ENCODE data around the gene PTPRM. TPM values are rescaled to one million over a fixed set of nuclear protein-coding genes. Genes with fewer than 3 reads are reported as not detected.
"Not testable (repeated sequence)": the region's sequence is repeated elsewhere in the genome, so short reads cannot be mapped to it uniquely, and the experiment has no call there.

The PTPRM gene
- total and polyA plus RNA-seq, 3 donors from 2014 or later, result 76.4 to 101 (median 94.6) TPM

- Histone ChIP-seq H3K27ac (no peak overlapping the region), H3K9me3 (no peaks in the 10 kb centered on the region), H3K27me3 (no peaks in the 10 kb centered on the region), H3K4me1 (no peaks in the 10 kb centered on the region), H3K36me3 (ENCODE audit: low read depth, missing control alignments) (no peaks in the 10 kb centered on the region), H3K4me3 (no peak overlapping the region)
- no peak for DNase-seq
- intact Hi-C loops (cut with DNase I; ENCODE audit: low total_unique reads), result no loop called here
- 74 to 78% methylated on average over 14 of the region's 14 CpGs for WGBS, 2 donors
- TF ChIP-seq POLR2A (IDR thresholded peaks at IDR 0.05) (no peak), CTCF (IDR thresholded peaks at IDR 0.05) (no peak)
Measured at GRCh38 chr18:8435376-8435775, 868.3 kb downstream of the PTPRM start.

GRCh38 chr18:8439055-8439454, 871.9 kb downstream of the PTPRM start:
- H3K4me1 ChIP-seq, result peaks cover 3% of the 10 kb centered on the region
- TF ChIP-seq POLR2A (IDR thresholded peaks at IDR 0.05), result no peak
- TF ChIP-seq CTCF (IDR thresholded peaks at IDR 0.05), result no peak
- no peaks in the 10 kb centered on the region for H3K36me3 ChIP-seq (ENCODE audit: low read depth, missing control alignments)
- no peak overlapping the region for H3K4me3 ChIP-seq
- H3K9me3 ChIP-seq, result no peaks in the 10 kb centered on the region
- WGBS, 2 donors, result 95 to 97% methylated on average over 5 of the region's 5 CpGs
- H3K27me3 ChIP-seq, result no peaks in the 10 kb centered on the region
- DNase-seq, result no peak
- H3K27ac ChIP-seq, result no peak overlapping the region
- intact Hi-C loops (cut with DNase I; ENCODE audit: low total_unique reads), result no loop called here

- TF ChIP-seq CTCF (IDR thresholded peaks at IDR 0.05) (no peak), POLR2A (IDR thresholded peaks at IDR 0.05) (no peak)
- H3K27me3 ChIP-seq, result no peaks in the 10 kb centered on the region
- peaks cover 3% of the 10 kb centered on the region for H3K4me1 ChIP-seq
- H3K9me3 ChIP-seq, result no peaks in the 10 kb centered on the region
- H3K4me3 ChIP-seq, result no peak overlapping the region
- H3K36me3 ChIP-seq (ENCODE audit: low read depth, missing control alignments), result no peaks in the 10 kb centered on the region
- intact Hi-C loops (cut with DNase I; ENCODE audit: low total_unique reads), result no loop called here
- H3K27ac ChIP-seq, result peak overlapping the region; percentile 47 to 62
- DNase-seq, result peak; percentile 69
- WGBS, 2 donors, result 67 to 78% methylated on average over 1 of the region's 1 CpG
Measured at GRCh38 chr18:8443505-8443904, 876.4 kb downstream of the PTPRM start.

GRCh38 chr18:8446936-8447335, 879.8 kb downstream of the PTPRM start:
- H3K4me3 ChIP-seq; H3K4me1 ChIP-seq; H3K27me3 ChIP-seq; H3K36me3 ChIP-seq (ENCODE audit: low read depth, missing control alignments); intact Hi-C loops (cut with DNase I; ENCODE audit: low total_unique reads); DNase-seq; H3K9me3 ChIP-seq; H3K27ac ChIP-seq: not testable (repeated sequence)
- 75 to 80% methylated on average over 5 of the region's 5 CpGs for WGBS, 2 donors

- Histone ChIP-seq H3K9me3 (no peaks in the 10 kb centered on the region), H3K27me3 (no peaks in the 10 kb centered on the region), H3K4me3 (no peak overlapping the region), H3K27ac (no peak overlapping the region), H3K4me1 (peaks cover 3% of the 10 kb centered on the region), H3K36me3 (ENCODE audit: low read depth, missing control alignments) (no peaks in the 10 kb centered on the region)
- intact Hi-C loops (cut with DNase I; ENCODE audit: low total_unique reads), result no loop called here
- WGBS, 2 donors, result 78 to 88% methylated on average over 7 of the region's 7 CpGs
- DNase-seq, result no peak
- TF ChIP-seq POLR2A (IDR thresholded peaks at IDR 0.05) (no peak), CTCF (IDR thresholded peaks at IDR 0.05) (no peak)
Measured at GRCh38 chr18:8448130-8448529, 881.0 kb downstream of the PTPRM start.
